A673 (cell line): ENCODE data around the gene OR4D9. TPM values are rescaled to one million over a fixed set of nuclear protein-coding genes. Genes with fewer than 3 reads are reported as not detected.
"Not testable (repeated sequence)": the region's sequence is repeated elsewhere in the genome, so short reads cannot be mapped to it uniquely, and the experiment has no call there.

Experiments used
- BruUV-seq: library from RNA; stranded (reverse); fragments of 400-500 nt; replicated peaks from 2 replicates; lab custom pipeline; 2021; lab: Mats Ljungman, UMichigan
- CTCF ChIA-PET: fragments of 300-600 bp; sonication (Branson Sonifier 250); formaldehyde crosslinking; loops from one replicate; lab custom pipeline; 2022; ENCODE audit warnings: antibody characterized with exemption; lab: Charles Lee
- POLR2A ChIA-PET: fragments of 300-600 bp; sonication (Branson Sonifier 250); formaldehyde crosslinking; loops from one replicate; lab custom pipeline; 2022; ENCODE audit warnings: antibody characterized with exemption; ENCODE audit not compliant: low non-redundant PET; lab: Charles Lee
- DNase-seq: peaks from one replicate; pipeline ENCODE4 v3.0.0-alpha.2; 2015; ENCODE audit warnings: low spot score
- H3K27ac ChIP-seq: fragments of 200-600 bp; sonication (generic); 2 replicates; pipeline ENCODE4 v1.5.1; 2016; ENCODE audit warnings: mixed run types, low read depth, mild to moderate bottlenecking, mixed read lengths, antibody characterized with exemption, low read length; ENCODE audit not compliant: poor library complexity, severe bottlenecking
- H3K27me3 ChIP-seq: fragments of 200-600 bp; sonication (generic); replicated peaks from 2 replicates; pipeline ENCODE4 v1.6.1; 2017; ENCODE audit warnings: mixed run types, low read depth, mild to moderate bottlenecking, mixed read lengths, antibody characterized with exemption, low read length; ENCODE audit not compliant: insufficient read depth, poor library complexity
- H3K36me3 ChIP-seq: fragments of 200-600 bp; sonication (generic); 2 replicates; pipeline ENCODE4 v1.6.1; 2016; ENCODE audit warnings: mixed run types, mild to moderate bottlenecking, mixed read lengths, antibody characterized with exemption, low read length; ENCODE audit not compliant: insufficient read depth, poor library complexity, severe bottlenecking
- H3K4me1 ChIP-seq: fragments of 200-600 bp; sonication (generic); 2 replicates; pipeline ENCODE4 v1.6.1; 2017; ENCODE audit warnings: mixed run types, mild to moderate bottlenecking, mixed read lengths, antibody characterized with exemption, low read length; ENCODE audit not compliant: insufficient read depth, poor library complexity, severe bottlenecking
- H3K4me3 ChIP-seq: fragments of 200-600 bp; sonication (generic); 2 replicates; pipeline ENCODE4 v1.5.1; 2016; ENCODE audit warnings: low read depth, mixed run types, mild to moderate bottlenecking, mixed read lengths, low read length; ENCODE audit not compliant: poor library complexity, severe bottlenecking
- H3K9me3 ChIP-seq: fragments of 200-600 bp; sonication (generic); 2 replicates; pipeline ENCODE4 v1.6.1; 2016; ENCODE audit warnings: mixed run types, low read depth, mild to moderate bottlenecking, mixed read lengths, antibody characterized with exemption, low read length; ENCODE audit not compliant: poor library complexity, severe bottlenecking
- CTCF ChIP-seq: fragments of 300-800, 200-600 bp; sonication (generic); conservative IDR thresholded peaks from 2 replicates; pipeline ENCODE4 v1.5.1; 2017; ENCODE audit warnings: low read depth, mild to moderate bottlenecking, antibody characterized with exemption, low read length, moderate library complexity, mixed read lengths
- EZH2 ChIP-seq: fragments of 200-600 bp; sonication (generic); IDR thresholded peaks from 2 replicates; pipeline ENCODE4 v1.6.1; 2017; ENCODE audit warnings: borderline replicate concordance, low read depth, mild to moderate bottlenecking, mixed read lengths, antibody characterized with exemption, low read length; ENCODE audit not compliant: poor library complexity, severe bottlenecking
- intact Hi-C: fragments of 100-400 bp; cut with micrococcal nuclease; formaldehyde crosslinking; loops from one replicate; pipeline ENCODE4 v1.10.0; 2022; ENCODE audit not compliant: unreplicated experiment
- total RNA-seq: library from RNA; stranded (reverse); gene quantifications from 2 replicates; pipeline ENCODE4 v1.2.3, GENCODE V29; 2021

Gene OR4D9
- total RNA-seq, 1 experiment from 2014 or later: not detected

- POLR2A ChIA-PET: no interaction called here
- BruUV-seq: no TSS peak
- no peaks in the 10 kb centered on the region for H3K9me3 ChIP-seq
- DNase-seq: no peak
- H3K27me3 ChIP-seq: peaks cover 36% of the 10 kb centered on the region
- no peak overlapping the region for H3K4me3 ChIP-seq
- intact Hi-C loops: no loop called here
- no peaks in the 10 kb centered on the region for H3K36me3 ChIP-seq
- no peaks in the 10 kb centered on the region for H3K4me1 ChIP-seq
- CTCF ChIA-PET: no interaction called here
- TF ChIP-seq EZH2 (no peak), CTCF (no peak)
- H3K27ac ChIP-seq: no peak overlapping the region
Observed at GRCh38 chr11:59501931-59502330, 9.4 kb upstream of the OR4D9 start.

- TF ChIP-seq EZH2: no peak
- TF ChIP-seq CTCF: no peak
- intact Hi-C loops: no loop called here
Observed at GRCh38 chr11:59503276-59503675, 8.1 kb upstream of the OR4D9 start, which contains the start of gene OR4D11. Gene OR4D11 (plus strand): TSS chr11:59503576. CDS start chr11:59503576, 0 bp downstream.

GRCh38 chr11:59511675-59512074, 336 bp downstream of the OR4D9 start:
- ChIA-PET CTCF (no interaction called here), POLR2A (interaction anchor here (0.6 kb wide), 1 partner anchor 80 kb away, joined by 4 read pairs; no protein-coding TSS in a partner anchor)
- no peak for TF ChIP-seq EZH2

More at GRCh38 chr11:59503276-59503675, 8.1 kb upstream of the OR4D9 start, which contains the start of gene OR4D11:
- Histone ChIP-seq H3K4me3 (no peak within 1 kb of the TSS), H3K9me3 (no peaks in the 10 kb centered on the region), H3K36me3 (no peaks in the 10 kb centered on the region), H3K27me3 (peaks cover 32% of the 10 kb centered on the region), H3K27ac (no peak within 1 kb of the TSS), H3K4me1 (no peaks in the 10 kb centered on the region)
- no peak for DNase-seq
- ChIA-PET CTCF (no interaction called here), POLR2A (no interaction called here)
- no TSS peak for BruUV-seq

GRCh38 chr11:59520139-59520538, 8.8 kb downstream of the OR4D9 start:
- intact Hi-C loops, H3K9me3 ChIP-seq, CTCF ChIA-PET, POLR2A ChIA-PET, H3K36me3 ChIP-seq, DNase-seq, H3K27ac ChIP-seq, H3K4me1 ChIP-seq, BruUV-seq, H3K27me3 ChIP-seq, H3K4me3 ChIP-seq: not testable (repeated sequence)

More at GRCh38 chr11:59511675-59512074, 336 bp downstream of the OR4D9 start:
- H3K4me3 ChIP-seq: no peak overlapping the region
- H3K27ac ChIP-seq: no peak overlapping the region
- no peaks in the 10 kb centered on the region for H3K27me3 ChIP-seq
- H3K4me1 ChIP-seq: no peaks in the 10 kb centered on the region
- no peaks in the 10 kb centered on the region for H3K36me3 ChIP-seq
- no peak for DNase-seq
- BruUV-seq: no TSS peak
- H3K9me3 ChIP-seq: no peaks in the 10 kb centered on the region
- intact Hi-C loops: no loop called here
